Measurements from ENCODE around the gene PCGF3.

DNA sequence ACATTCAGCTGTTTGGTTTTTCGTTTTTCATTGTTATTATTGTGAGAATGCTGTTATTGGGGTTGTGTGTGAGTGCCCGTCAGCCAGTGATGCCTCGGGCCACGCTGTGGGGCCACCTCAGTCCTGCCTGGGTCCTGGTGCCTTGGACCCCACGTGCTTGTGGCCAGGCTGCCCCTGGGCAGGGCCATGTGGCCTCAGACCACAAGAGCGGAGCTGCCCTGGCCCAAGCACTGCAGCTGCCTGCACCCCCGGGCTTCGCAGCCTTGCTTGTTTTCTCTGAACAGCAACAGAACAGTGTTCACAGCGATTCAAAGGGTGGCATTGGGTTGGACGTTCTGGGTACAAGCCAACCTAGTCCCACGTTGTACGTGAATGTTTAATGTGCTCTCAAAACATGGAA is 63.4 kb downstream of the PCGF3 start:
- no peak for TF ChIP-seq CTCF (conservative IDR thresholded peaks at IDR 0.05; ENCODE audit: low read depth, low read length)
- no peak for TF ChIP-seq EZH2 (IDR thresholded peaks at IDR 0.05; ENCODE audit: low read length, unreplicated experiment)
